ENCODE results near the gene ANO4. TPM values are rescaled to one million over a fixed set of nuclear protein-coding genes. Genes with fewer than 3 reads are reported as not detected.

The ANO4 gene
- polyA plus RNA-seq (11.2 to 18.1 TPM (median 16.7 TPM) in 3 replicates), polyA minus RNA-seq (15.9 to 33.5 TPM (median 23.5 TPM) in 3 replicates)
- 0.64 TPM for polyA plus RNA-seq (2011; ENCODE audit: low read depth)
- polyA plus RNA-seq (2011; cell fraction: cytosol; rRNA removed) = 6.4 and 10.1 TPM in 2 replicates
- 21.3 and 23.1 TPM in 2 replicates for polyA plus RNA-seq (2011; cell fraction: nucleus; rRNA removed)
- 0.65 and 9.7 TPM in 2 replicates for polyA plus RNA-seq (2012; ENCODE audit: low replicate concordance)
- polyA minus RNA-seq (2011; cell fraction: cytosol; rRNA and poly(A)+ RNA removed) = 6.1 TPM
- polyA minus RNA-seq (2011; cell fraction: nucleus; rRNA and poly(A)+ RNA removed) = 27.8 and 35.7 TPM in 2 replicates

DNA sequence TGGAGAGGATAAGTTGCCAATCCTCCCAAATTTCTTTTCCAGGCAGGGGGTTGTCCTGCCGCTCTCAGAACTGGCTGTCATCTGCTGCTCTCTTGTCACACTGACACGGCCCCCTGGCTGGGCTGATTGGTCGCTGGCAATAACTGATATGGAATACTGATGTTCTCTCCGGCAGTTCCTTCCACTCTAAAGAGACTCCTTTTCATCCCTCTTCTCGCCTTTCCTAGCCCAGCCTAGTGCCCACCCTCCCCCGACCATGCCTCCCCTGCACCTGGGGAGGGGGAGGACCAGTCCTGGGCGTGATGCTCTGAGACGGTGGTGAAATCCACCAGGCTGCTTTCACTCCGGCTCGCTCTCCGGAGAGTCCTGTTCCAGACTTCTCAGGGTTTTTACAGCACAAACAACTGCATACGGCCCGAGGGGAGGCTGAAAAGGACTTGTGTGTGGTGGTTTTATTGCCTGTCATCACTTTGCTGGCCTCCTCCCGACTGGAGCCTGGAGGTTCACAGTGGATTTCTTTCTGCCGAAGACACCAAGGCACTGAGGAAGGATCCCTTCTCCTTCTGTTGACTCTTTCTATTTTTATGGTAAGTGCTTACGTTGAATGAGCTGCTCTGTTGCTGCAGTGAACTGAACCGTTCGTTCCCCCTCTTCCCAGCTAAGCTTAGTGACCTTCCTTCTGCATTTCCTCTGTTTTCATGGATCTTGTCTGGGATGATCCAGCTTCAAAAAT, at the start of gene ANO4:
ANO4 (plus strand) TSS at position 336 of the 733 bp plus-strand sequence. CDS start 107,010 bp downstream, outside the sequence.
- H2AFZ ChIP-seq (ENCODE audit: control insufficient read depth, low read length) = peak within 1 kb of the TSS; percentile 12
- no peaks in the 10 kb centered on the region for H3K36me3 ChIP-seq (ENCODE audit: control insufficient read depth in 2 of 2, extremely low read depth in 1 of 2, insufficient read depth in 2 of 2, low read length in 2 of 2)
- peak; percentile 77 for FAIRE-seq
- no peak within 1 kb of the TSS for H3K27ac ChIP-seq (ENCODE audit: control insufficient read depth, insufficient read depth, low read length)
- H3K4me3 ChIP-seq (ENCODE audit: control insufficient read depth in 2 of 3, extremely low read depth in 1 of 3, insufficient read depth in 2 of 3, low read depth in 1 of 3, low read length in 3 of 3) = no peak within 1 kb of the TSS
- no peak within 1 kb of the TSS for H3K9ac ChIP-seq (ENCODE audit: control insufficient read depth, extremely low read depth, insufficient read depth, low read length)
- DNase-seq (ENCODE audit: low read depth, low spot score) = no peak
- H3K9me1 ChIP-seq (ENCODE audit: control insufficient read depth, extremely low read depth, insufficient read depth, low read length) = no peaks in the 10 kb centered on the region
- H3K27me3 ChIP-seq (ENCODE audit: control insufficient read depth, extremely low read depth, insufficient read depth, low read length) = no peaks in the 10 kb centered on the region
- dilution Hi-C loops (cut with MboI; ENCODE audit: extremely low pct_ligation_motif_present, low sequenced_read_pairs) = no loop called here
- no peak for TF ChIP-seq EZH2 (IDR thresholded peaks at IDR 0.05; ENCODE audit: low read length)
- TF ChIP-seq, protein P1, sequence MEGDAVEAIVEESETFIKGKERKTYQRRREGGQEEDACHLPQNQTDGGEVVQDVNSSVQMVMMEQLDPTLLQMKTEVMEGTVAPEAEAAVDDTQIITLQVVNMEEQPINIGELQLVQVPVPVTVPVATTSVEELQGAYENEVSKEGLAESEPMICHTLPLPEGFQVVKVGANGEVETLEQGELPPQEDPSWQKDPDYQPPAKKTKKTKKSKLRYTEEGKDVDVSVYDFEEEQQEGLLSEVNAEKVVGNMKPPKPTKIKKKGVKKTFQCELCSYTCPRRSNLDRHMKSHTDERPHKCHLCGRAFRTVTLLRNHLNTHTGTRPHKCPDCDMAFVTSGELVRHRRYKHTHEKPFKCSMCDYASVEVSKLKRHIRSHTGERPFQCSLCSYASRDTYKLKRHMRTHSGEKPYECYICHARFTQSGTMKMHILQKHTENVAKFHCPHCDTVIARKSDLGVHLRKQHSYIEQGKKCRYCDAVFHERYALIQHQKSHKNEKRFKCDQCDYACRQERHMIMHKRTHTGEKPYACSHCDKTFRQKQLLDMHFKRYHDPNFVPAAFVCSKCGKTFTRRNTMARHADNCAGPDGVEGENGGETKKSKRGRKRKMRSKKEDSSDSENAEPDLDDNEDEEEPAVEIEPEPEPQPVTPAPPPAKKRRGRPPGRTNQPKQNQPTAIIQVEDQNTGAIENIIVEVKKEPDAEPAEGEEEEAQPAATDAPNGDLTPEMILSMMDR (optimal IDR thresholded peaks at IDR 0.05 in 1 of 3, IDR thresholded peaks at IDR 0.05 in 1 of 3, conservative IDR thresholded peaks at IDR 0.05 in 1 of 3; ENCODE audit: extremely low read depth in 1 of 3, insufficient read depth in 2 of 3, low read length in 3 of 3) = no peak
- H3K79me2 ChIP-seq (ENCODE audit: control insufficient read depth, insufficient read depth, low read length) = no peaks in the 10 kb centered on the region
- H3K4me1 ChIP-seq (ENCODE audit: control insufficient read depth, extremely low read depth, insufficient read depth, low read length) = peaks cover 28% of the 10 kb centered on the region
- H3K4me2 ChIP-seq (ENCODE audit: control insufficient read depth, extremely low read depth, insufficient read depth, low read depth, low read length) = peak within 1 kb of the TSS; percentile 67
- no peaks in the 10 kb centered on the region for H4K20me1 ChIP-seq (ENCODE audit: control insufficient read depth, extremely low read depth, insufficient read depth, low read length)
- H3K9me3 ChIP-seq (ENCODE audit: control insufficient read depth, low read depth, low read length) = no peaks in the 10 kb centered on the region

DNA sequence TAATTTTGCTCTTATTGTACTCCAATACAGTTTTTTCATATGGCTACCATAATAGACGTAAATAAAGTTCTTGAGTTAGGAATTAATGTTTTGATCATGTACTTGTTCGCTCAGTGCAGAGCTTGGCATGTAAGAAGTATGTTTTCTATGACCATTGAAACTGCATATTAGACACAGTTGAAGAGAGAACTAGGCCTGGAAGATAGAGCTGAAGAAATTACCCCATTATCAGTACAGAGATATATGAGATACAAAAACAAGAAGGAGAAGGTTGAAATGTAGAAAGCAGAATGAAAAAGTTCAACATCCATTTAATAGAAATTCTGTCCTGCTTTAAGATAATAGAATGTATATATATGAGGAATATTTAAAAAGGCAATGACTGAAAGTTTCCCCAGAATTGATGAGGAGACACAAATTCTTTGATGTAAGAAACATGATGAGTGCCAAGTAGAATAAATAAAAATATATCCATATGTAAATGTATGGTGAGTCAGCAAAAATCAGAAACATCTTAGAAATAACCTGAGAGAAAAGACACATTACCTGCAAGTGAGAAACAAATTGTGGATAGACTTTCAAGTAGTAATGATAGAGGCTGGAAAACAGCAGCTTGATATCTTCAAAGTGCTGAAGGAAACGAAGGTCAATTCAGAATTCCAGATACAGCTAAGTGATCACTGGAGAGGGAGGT, 49.1 kb upstream of the ANO4 start:
- no peak for FAIRE-seq
- Histone ChIP-seq H2AFZ (ENCODE audit: control insufficient read depth, low read length) (no peak overlapping the region), H3K9ac (ENCODE audit: control insufficient read depth, extremely low read depth, insufficient read depth, low read length) (no peak overlapping the region), H3K79me2 (ENCODE audit: control insufficient read depth, insufficient read depth, low read length) (no peaks in the 10 kb centered on the region), H3K9me1 (ENCODE audit: control insufficient read depth, extremely low read depth, insufficient read depth, low read length) (no peaks in the 10 kb centered on the region), H4K20me1 (ENCODE audit: control insufficient read depth, extremely low read depth, insufficient read depth, low read length) (no peaks in the 10 kb centered on the region), H3K4me2 (ENCODE audit: control insufficient read depth, extremely low read depth, insufficient read depth, low read depth, low read length) (no peak overlapping the region), H3K27me3 (ENCODE audit: control insufficient read depth, extremely low read depth, insufficient read depth, low read length) (no peaks in the 10 kb centered on the region), H3K36me3 (ENCODE audit: control insufficient read depth in 2 of 2, extremely low read depth in 1 of 2, insufficient read depth in 2 of 2, low read length in 2 of 2) (peaks cover 0 to 2% of the 10 kb centered on the region in 2 experiments), H3K9me3 (ENCODE audit: control insufficient read depth, low read depth, low read length) (no peaks in the 10 kb centered on the region), H3K27ac (ENCODE audit: control insufficient read depth, insufficient read depth, low read length) (no peak overlapping the region), H3K4me3 (ENCODE audit: control insufficient read depth in 2 of 3, extremely low read depth in 1 of 3, insufficient read depth in 2 of 3, low read depth in 1 of 3, low read length in 3 of 3) (no peak overlapping the region), H3K4me1 (ENCODE audit: control insufficient read depth, extremely low read depth, insufficient read depth, low read length) (no peaks in the 10 kb centered on the region)
- dilution Hi-C loops (cut with MboI; ENCODE audit: extremely low pct_ligation_motif_present, low sequenced_read_pairs) = no loop called here
- TF ChIP-seq, protein P1 (optimal IDR thresholded peaks at IDR 0.05 in 1 of 3, IDR thresholded peaks at IDR 0.05 in 1 of 3, conservative IDR thresholded peaks at IDR 0.05 in 1 of 3; ENCODE audit: extremely low read depth in 1 of 3, insufficient read depth in 2 of 3, low read length in 3 of 3) = no peak
- no peak for TF ChIP-seq EZH2 (IDR thresholded peaks at IDR 0.05; ENCODE audit: low read length)
- no peak for DNase-seq (ENCODE audit: low read depth, low spot score)

Data from keratinocyte (primary cell).